Stimulated activated CD8-positive, alpha-beta memory T cell treated with anti-CD3 and anti-CD28 coated beads, Interleukin-4, amount 100 ng/mL, for 48 hours (primary cell): ENCODE measurements around the gene SMAD7.

Source experiments
- DNase-seq: peaks from one replicate; pipeline ENCODE4 v3.0.0-alpha.2; 2020

Gene SMAD7

DNA sequence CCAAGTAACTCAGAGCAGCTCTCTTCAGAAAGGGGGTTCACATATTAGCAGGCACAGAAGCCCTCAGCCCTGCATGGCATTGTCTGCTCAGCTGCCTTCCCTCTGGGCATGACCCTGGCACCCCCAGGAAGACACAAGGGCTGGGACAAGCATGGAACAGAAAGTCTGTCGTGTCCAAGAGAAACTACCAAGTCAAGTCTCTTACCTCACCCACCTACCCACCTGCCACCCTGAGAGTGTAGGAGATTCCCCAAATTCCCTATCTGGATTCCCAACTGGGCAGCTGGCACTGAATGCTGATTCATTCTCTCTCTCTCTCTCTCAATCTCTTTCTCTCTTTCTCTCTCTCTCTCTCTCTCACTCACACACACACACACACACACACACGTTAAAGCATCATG, 21.6 kb downstream of the SMAD7 start:
- DNase-seq = no peak

DNA sequence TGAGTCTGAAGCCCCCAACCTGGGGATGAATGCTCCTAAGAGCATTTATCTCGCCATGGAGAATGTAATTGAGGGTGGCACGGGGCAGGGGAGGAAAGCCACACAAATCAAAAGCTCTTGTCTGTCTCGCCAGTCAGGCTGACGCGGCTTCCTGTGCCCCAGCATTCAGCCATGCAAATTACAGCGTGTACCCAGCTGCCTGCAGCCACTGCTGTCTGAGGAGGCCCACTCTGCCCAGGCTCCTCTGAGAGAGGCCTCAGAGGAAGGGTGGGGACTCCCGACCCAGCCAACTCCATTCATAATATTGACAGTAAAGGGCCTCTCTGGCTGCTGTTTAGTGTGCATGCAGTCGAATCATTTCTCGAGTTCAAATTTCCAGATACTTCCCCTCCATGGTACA, 22.0 kb downstream of the SMAD7 start:
- peak; percentile 78 for DNase-seq

DNA sequence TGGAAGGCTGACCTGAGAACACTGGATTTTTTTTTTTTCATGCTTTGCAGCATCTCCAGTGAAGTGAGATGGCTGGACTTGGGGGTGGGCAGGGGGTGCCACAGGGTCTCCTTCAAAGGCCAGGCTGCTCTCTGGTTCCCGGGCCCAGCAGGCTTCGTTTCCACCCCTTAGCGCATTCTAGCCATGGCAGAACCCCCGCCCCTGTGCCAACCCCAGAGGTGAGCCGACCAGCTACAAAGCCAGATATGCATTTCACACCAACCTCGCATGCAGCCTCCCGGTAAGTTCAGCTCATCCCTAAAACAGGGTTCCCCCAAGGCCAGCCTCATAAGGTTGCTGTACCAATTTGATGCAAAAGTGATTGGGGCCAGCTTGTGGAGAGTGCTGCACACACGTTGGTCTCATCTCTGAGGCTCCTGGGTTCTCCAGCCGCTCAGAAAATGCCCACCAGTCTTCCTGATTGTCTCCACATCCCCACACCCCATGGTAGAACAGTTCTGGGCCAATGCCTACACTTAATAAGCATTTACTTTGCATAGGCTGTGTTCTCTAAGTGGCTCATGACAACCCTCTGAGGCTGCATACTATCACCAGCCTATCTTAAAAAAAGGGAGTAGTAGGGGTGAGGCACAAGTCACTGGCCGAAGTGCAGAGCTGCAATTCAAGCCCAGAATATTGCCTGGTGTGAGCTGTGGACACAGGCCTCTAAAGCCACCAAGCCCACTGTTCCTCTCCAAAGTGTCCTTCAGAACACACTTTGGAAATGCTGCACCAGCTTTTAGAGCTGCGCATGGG, 23.3 kb downstream of the SMAD7 start:
- no peak for DNase-seq

DNA sequence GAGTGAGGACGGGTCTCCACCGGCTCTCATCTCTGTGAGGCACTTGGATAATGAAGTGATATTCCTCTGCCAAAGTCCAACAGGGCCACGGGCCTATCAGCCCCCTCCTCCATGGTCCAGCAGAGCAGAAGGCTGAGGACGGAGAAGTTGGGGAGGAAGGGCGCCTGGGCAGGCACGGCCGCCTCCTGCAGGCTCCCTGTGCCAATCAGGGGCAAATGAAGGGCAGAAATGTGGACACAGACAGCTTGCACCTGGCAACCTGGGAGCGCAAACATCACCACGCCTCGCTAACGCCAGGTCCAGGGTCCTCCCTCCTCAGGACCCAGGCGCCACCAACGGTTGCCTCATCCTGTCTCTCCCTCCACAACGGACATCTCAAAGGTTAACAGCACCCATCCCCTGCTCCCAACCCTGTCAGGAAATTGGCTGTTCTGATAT, 24.3 kb downstream of the SMAD7 start:
- no peak for DNase-seq

DNA sequence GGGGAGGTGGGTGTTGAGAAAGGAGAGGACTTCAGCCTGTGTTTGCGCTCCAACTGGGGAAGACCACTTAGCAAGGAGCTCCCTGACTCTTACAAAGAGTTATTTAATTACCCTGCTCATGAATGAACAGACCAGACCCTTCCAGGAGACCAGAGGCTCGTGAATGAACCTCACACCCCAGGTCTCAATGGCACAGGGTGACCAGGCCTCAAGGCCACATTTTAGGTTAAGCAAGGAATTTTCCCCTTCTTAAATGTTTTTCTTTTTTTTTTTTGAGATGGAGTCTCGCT, 25.3 kb downstream of the SMAD7 start:
- no peak for DNase-seq

DNA sequence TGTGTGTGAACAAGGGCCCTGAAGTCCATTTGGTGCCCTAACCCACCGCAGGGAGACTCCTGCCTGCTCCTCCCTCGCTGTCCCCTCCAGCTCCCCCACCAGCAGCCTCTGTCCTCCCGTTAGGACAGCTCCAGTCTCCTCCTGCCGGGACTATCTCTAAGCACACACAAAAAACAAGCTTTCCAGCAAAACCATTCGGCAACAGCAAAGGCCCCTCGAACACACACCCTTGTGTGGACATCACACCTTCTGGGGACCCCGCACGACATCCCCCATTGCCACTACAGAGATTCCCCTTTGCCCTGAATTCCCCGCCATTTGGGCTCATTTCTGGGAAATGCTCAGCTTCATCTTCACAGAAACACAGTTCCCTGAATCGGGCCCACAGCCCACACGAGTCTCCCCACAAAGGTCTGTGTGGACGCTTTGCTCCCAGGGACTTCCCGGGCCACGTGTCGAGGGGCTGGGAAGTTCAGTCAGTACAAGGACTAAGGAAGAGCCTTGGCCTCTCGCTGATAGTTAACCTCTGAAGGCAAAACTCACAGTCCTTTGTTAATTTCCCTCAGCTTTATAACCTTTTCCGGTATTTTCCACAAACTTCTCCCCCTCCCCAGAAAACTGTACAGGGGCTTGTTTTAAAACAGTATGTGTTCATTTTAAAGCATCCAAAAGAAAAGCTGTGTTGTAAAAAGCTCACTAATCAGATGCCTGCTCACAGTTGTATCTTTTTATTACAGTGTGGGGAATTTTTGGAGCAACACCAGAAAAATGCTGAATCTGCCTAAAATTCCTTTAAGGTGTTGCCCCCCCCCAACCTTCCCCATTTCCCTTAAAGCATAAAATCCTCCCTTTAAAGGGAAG, 25.9 kb downstream of the SMAD7 start:
- no peak for DNase-seq

DNA sequence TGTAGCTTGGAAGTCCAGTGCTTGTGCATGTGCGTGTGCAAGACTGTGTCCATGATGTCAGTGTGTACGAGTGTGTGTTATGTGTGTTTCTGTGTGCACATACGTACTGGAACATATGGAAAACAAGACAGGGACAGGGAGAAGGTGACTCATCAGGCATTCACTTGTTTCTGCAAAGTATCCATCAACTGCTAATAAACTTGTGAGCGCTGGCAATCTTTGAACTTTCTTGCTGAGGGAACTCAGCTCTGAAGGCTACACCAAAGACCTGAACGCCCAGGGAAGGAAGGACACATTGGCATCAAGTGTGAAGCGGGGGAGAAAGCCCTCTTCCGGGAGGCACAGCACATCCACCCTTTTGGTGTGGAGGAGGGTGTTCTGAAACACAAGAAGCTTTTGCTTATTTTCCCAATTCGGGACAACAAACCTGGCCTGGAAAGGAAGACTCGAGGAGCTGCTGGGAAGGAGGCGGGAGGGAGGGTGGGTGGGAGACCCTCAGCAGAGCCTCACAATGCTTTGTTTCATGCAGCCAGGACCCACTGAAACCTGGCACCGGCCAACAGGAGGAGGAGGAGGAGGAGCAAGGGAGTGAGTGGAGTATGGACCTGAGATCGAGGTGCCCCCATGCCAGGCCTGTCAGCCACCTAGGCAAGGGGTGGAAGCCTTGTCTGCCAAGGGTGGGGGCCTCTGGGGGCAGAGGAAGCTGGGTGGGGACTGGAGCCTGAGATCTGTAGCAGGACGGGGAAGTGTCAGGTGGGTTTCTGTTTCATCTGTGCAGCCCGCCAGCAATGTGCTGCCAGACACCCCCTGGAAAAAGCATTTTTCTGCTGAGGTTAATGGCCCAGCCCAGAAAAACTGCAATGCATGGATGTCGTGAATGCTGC, 26.8 kb downstream of the SMAD7 start:
- DNase-seq = no peak

DNA sequence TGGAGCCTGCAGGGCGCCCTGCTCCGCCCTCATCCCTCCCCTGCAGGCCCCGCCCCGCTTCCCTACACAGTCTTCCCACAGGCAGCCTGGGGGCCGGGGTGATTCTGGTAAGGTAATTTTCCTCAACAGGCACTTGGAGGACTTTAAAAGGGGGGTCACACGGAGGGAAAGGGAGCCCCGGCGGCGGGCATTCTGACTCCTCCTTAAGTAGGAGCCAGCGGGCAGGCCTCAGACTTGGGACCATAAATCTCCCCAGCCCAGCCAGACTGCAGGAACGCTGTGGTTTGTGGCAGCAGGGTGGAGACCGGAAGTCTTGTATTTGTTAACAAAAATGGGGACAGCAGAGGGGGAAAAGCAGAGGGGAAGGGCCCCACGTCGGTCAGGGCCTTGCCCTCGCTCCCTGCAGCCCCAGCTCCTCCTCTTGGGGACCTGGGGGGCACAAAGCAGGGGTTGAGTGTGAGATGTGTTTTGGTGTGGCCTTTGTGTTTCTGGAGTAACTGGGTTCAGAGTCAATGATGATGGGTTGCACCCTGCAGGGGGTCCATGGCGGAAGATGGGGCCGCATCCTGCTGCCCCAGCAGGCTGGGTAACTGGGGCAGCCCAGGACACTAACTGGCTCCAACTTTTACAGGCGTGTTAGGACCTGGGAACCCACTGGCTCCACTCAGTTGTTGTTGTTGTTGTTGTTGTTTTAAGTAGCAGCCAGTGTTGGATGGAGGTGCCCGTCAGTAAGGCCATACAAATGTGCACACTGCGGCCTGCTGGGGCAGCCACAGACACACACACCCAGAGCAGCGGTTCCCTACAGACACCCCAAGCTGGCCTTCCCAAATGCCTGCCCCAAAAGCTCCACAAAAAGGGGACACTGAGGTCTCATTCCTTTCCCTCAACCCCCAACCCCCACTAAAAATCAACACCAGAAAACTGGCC, 27.7 kb downstream of the SMAD7 start:
- peak; percentile 31 for DNase-seq

DNA sequence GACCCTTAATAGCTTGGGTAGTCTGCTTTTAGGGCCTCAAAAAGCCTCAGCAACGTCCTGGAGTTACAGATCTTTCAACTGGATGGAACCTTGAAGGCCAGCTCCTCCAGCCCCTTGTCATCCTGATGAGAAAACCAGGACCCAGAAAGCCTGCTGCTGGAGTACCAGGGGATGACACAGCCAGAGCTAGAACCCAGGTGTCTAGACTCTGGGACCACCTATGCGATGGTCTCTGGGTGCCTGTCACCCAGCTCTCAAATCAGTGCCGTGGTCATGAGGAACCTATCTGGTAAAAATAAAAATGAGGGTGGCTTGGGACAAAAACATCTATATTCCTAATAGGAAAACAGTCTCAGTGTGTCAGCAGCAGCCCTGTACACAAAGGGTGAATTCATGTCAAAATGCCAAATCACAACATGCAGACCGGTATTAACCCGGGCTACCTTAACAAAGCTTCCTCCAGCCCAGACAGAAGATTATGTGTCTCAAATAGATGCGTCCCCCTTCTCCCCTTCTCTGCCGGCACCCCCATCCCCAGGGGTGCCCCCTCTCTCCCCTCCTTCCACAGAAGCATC, 28.5 kb downstream of the SMAD7 start:
- DNase-seq = no peak

DNA sequence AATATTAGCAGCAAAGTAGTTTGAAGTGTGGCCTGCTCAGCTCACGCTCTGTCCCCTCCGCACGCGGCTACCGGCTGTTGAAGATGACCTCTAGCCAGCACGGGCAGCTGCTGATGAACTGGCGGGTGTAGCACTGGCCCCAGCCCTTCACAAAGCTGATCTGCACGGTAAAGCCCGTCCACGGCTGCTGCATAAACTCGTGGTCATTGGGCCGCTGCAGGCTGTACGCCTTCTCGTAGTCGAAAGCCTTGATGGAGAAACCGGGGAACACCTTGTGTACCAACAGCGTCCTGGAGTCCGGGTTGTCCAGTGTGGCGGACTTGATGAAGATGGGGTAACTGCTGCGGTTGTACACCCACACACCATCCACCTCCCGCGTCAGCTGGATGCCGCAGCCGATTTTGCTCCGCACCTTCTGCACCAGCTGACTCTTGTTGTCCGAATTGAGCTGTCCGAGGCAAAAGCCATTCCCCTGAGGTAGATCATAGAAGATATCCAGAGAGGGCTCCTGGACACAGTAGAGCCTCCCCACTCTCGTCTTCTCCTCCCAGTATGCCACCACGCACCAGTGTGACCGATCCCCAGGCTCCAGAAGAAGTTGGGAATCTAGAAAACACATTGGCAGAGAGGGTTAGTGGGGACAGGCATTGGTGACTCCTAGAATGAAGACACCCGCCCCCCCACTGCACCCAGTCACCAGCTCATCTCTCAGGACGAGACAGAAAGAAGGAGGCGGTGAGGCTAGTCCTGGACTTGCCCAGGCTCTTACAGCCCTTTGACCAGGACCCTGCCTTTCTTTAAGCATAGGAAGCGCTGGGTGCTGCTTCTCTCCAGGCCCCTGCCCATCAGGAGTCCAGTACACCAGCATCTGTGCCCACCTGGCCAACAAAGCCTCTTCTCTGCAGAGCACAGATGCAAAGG, 29.2 kb downstream of the SMAD7 start:
- DNase-seq = peak; percentile 22

DNA sequence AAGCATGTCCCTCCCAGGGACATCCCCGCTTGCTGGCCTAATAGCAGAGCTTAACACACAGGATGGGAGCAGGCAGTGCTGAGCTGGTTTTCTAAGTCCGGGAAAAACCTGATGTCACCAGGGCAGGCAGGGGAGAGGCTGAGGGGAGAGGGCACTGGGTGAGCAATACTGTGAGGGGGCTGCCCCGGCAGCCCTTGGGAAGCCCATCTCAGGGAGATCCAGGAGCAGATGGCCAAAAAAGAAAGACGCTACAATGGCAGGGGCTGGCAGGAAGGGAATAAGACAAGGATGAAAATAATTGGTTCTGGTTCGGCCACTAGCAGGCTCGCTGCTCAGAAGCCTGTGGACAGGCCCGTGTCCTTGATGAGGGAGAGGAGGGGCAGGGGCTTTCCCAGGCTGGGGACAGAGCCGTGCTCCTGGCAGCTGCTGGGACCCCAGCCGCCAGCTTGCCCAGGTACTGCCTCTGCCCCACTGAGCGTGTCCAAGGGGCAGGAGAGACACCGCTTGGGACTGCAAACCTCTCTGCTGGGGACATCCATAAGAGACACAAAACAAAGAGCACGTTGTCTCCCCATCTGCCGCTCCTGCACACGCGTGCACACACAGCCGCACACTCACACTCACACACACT, 30.2 kb downstream of the SMAD7 start:
- DNase-seq = no peak

DNA sequence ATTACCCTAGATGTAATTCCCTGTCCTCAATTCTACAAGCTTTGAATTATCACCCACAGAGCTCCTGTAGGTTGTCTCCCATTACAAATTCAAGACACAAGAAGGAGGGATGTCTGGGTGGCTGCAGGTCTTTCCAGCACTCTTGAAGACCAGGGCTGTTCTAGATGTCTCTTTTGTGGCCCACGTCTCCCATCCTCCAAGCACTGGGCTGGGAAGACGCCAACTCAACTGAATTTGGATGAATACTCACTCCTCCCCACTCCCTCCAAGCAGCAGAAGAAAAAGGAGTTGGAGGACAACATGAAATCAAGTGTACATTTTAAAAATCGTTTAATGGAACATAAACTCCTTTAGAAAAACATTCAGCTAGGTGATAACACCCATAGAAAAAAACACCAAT, 31.2 kb downstream of the SMAD7 start:
- no peak for DNase-seq

DNA sequence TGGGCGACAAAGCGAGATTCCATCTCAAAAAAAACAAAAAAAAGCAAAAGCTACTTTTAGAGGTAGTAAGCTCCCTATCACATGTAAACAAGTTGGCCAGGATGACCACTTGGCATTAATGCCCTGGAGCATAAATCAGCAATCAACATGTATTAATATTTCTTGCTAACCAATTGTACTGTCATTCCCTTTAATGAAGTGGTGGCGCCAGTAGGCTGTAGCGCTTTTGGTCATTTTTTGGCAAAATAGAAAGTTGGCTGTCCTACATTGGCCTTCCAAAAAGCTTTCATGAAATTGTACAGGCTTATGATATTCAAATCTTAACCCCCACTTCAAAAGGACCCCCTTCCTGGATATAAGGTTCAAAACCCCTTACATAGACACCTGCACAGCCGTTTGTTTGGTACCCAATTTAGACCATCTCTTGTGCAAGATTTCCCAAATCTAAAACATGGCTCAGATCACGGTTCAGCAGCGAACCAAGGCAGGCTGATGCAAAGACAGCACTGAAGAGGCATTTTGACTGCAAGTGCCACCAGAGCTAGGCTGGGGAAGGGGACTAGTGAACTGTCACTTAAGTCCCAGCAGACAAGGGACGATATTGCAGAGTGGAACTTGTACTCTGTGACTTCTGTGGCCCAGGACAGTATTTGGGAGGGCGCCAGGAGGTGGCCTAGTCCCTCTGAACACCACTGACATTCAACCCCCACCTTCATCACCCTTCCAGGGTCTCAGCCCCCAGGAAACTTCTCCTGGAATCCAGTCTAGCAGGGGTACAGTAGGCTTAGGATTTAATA, 31.9 kb downstream of the SMAD7 start:
- DNase-seq = no peak

DNA sequence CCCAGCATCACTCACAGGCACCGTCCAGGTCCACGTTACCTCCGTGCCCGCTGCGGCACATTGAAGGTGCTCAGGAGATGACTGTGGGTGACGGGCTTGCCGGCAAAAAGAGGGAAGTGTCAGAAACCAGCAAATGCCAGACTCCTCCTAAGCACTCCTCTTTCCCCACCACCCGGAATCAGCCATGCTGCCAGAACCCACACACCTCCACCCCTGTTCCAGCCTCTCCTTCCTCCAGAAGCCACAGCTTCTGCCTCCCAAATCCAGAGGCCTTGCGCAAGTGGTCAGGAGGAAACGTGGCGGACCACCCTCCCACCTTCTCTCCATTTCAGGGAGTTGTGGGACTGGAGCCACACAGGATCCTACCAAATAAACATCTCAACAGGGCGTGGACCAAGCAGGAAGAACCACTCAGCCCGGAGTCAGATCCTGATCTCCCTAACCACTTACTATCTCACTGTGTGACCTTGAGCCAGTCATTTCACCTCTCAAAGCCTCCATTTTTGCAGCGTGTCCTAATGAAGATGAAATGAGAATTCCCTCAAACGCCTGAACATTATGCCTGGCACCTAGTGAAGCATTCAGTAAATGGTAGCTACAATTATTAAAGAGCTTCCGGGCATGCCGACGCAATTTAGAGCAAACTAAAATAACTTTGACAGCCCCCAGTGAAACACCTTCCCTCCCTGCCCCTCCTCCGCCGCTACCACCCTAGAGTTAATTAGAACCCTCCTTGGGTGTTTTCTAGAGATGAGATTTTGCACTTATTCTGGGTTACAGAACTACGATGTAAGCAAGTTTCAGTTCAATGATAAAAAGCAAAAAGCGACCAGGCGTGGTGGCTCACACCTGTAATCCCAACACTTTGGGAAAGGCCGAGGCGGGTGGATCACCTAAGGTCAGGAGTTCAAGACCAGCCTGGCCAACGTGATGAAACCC, 32.9 kb downstream of the SMAD7 start:
- DNase-seq = no peak

DNA sequence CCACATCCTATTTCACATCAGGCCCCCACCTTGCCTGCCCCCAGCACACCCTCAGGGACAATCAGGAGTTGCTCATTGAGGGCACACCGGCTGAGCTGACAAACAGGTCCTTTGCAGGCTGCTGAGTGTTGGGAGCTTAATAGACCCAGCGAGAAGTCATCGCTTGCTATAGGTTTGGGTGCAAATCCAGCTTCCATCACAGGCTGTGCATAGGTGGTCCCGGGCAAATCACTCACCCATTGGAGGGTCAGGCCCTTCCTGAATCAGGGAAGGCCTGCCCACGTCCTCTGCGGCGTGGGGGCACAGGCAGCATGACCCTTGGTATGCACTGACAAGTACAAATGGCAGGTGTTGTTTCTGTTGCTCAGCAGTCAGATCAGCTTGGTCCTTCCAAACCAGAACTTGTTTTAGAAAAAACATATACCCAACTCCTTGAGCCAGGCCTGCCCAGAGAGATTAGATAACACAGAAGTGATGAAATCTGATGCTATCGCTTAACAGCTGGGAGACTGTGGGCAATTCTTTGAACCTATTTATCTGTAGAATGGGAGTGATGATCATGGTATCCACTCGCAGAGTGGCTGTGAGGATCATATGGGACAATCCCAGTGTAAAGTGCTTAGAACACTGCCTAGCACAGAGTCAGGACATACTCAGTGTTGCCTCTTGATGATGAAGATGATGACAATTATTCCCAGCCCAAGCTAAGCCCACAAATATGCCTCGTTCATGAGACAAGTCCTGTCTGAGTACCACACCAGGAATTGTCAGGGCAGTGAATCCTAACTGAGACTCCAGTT, 34.9 kb downstream of the SMAD7 start:
- DNase-seq = no peak

DNA sequence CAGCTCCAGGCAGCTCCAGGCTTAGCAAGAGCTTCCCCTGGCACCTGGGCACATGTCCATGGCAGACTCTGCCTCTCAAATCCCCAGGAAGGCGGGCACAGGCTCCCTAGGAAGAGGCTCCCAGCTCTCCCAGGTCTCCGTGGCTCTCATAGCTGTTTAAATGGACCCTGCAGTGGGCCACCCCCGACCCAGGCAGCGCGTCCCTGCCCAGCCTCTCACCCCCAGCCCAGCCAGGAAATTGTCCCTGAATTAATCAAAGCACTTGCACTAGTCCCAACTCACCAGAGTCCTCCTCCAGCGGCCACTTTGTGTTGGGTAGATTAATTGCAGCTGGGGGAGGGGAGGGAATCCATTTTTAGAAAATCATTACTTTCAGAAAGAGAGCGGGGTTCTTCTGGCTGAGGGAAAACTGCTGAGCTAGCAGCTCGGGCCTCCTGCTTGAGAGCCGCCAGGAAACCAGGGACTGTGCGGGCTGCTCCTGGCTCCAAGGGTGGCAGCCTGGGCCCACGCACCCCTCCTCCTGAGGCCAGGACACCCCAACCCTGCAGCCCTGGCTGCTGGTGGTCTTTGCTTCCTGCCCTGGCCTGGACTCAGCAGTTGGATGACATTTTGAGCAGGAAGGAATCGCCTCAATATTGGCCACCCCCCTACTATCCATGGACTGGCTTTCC, 36.0 kb downstream of the SMAD7 start:
- DNase-seq = no peak

DNA sequence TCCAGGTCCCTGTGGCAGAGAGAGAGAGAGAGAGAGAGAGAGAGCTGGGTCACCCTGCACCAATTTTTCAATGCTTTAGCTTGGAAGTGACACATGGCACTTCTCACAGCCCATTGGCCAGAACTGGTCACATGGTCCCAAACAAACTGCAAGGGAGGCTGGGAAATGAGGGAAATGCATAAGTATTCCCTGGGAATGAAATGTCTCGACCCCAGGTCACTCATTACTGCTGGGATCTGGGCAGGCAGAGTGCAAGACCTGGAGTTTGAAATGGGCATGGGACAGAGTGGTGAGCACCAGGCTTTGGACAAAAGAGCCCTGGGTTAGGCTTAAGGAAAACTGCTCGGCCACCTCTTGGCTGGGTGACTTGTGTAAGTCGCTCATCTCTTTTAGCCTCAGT, 37.0 kb downstream of the SMAD7 start:
- DNase-seq = no peak
